Retinal pigment epithelial cell (primary cell): Measurements from ENCODE around the gene DHX38.
"Not testable (repeated sequence)": the region's sequence is repeated elsewhere in the genome, so short reads cannot be mapped to it uniquely, and the experiment has no call there.

ENCODE experiments used
- DNase-seq: peaks from one replicate; pipeline ENCODE4 v3.0.0-alpha.2; 2010; ENCODE audit warnings: low read depth
- H3K4me3 ChIP-seq: 2 replicates; pipeline ENCODE4 v1.5.1; 2011; ENCODE audit warnings: mild to moderate bottlenecking, low read length, control low read depth, moderate library complexity
- TF ChIP-seq, protein P1 (sequence below): conservative IDR thresholded peaks from 2 replicates; pipeline ENCODE4 v1.5.1; 2011; ENCODE audit warnings: low read depth, low read length, control low read depth, inconsistent platforms

Gene DHX38

DNA sequence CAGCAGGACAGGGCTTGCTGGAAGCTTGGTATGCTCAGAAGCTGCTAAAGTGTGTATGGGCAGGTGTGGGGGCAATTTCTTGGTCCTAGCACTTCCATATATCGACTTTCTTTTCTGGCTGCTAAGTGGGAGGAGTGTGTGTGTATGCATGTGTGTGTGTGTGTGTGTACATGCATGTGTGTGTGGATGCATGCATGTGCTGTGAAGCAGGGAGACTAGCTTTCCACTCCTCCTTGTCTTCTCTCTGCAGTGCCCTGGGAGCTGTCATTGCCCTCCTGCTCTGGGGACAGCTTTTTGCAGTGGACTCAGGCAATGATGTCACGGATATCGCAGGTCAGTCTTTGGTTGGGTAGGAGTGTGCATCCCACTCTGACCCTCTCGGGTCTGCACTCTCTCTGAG, 37.7 kb upstream of the DHX38 start:
- no peak for DNase-seq

DNA sequence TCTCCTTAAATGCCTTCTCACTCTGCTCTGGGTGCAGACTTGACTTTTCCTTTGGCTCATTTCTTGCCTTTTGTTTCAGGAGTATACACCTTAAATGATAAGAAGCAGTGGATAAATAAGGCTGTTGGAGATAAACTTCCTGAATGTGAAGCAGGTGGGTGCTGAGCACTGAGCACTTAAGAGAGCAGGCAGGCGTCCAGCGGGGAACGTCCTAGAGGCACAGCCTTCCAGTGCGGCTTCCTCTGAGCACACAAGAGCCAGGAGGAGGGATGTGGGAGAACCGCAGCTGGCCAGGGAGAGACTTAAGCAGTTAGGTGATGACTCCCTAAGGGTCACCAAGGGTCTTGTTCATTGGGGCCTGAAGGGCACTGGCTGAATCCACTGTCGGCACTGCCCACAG, 36.3 kb upstream of the DHX38 start:
- not testable (repeated sequence) for DNase-seq, H3K4me3 ChIP-seq

More for the DNA sequence above, 37.7 kb upstream of the DHX38 start:
- TF ChIP-seq, protein P1, sequence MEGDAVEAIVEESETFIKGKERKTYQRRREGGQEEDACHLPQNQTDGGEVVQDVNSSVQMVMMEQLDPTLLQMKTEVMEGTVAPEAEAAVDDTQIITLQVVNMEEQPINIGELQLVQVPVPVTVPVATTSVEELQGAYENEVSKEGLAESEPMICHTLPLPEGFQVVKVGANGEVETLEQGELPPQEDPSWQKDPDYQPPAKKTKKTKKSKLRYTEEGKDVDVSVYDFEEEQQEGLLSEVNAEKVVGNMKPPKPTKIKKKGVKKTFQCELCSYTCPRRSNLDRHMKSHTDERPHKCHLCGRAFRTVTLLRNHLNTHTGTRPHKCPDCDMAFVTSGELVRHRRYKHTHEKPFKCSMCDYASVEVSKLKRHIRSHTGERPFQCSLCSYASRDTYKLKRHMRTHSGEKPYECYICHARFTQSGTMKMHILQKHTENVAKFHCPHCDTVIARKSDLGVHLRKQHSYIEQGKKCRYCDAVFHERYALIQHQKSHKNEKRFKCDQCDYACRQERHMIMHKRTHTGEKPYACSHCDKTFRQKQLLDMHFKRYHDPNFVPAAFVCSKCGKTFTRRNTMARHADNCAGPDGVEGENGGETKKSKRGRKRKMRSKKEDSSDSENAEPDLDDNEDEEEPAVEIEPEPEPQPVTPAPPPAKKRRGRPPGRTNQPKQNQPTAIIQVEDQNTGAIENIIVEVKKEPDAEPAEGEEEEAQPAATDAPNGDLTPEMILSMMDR, result no peak
- H3K4me3 ChIP-seq, result no peak overlapping the region

DNA sequence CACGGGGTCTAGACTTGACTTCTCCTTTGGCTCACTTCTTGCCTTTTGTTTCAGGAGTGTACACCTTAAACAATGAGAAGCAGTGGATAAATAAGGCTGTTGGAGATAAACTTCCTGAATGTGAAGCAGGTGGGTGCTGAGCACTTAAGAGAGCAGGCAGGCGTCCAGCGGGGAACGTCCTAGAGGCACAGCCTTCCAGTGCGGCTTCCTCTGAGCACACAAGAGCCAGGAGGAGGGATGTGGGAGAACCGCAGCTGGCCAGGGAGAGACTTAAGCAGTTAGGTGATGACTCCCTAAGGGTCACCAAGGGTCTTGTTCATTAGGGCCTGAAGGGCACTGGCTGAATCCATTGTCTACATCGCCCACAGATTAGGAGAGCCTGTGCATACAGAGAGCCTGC, 34.6 kb upstream of the DHX38 start:
- not testable (repeated sequence) for H3K4me3 ChIP-seq, DNase-seq

DNA sequence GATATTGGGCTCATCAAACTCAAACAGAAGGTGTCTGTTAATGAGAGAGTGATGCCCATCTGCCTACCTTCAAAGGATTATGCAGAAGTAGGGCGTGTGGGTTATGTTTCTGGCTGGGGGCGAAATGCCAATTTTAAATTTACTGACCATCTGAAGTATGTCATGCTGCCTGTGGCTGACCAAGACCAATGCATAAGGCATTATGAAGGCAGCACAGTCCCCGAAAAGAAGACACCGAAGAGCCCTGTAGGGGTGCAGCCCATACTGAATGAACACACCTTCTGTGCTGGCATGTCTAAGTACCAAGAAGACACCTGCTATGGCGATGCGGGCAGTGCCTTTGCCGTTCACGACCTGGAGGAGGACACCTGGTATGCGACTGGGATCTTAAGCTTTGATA, 33.2 kb upstream of the DHX38 start:
- TF ChIP-seq, protein P1, result no peak
- H3K4me3 ChIP-seq, result no peak overlapping the region
- no peak for DNase-seq

DNA sequence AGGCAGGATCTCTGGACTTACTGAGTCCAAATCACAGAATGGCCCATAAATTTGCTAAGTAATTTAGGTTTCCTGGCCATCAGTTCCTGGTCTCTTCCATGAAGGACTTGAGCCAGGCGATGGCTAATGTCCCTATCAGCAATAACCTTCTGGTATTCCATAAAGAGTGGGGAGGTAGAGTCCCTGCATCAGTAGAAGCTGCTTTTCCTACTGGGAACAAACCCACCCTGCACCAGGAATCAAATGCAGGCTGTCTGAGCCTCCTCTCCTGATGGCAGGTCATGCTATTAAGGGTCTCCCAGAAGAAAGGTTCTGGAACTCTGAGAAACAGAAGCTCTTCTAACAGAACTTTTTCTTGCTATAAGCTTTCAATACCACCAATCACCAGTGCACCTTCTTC, 32.1 kb upstream of the DHX38 start:
- no peak overlapping the region for H3K4me3 ChIP-seq
- TF ChIP-seq, protein P1, result no peak
- no peak for DNase-seq

DNA sequence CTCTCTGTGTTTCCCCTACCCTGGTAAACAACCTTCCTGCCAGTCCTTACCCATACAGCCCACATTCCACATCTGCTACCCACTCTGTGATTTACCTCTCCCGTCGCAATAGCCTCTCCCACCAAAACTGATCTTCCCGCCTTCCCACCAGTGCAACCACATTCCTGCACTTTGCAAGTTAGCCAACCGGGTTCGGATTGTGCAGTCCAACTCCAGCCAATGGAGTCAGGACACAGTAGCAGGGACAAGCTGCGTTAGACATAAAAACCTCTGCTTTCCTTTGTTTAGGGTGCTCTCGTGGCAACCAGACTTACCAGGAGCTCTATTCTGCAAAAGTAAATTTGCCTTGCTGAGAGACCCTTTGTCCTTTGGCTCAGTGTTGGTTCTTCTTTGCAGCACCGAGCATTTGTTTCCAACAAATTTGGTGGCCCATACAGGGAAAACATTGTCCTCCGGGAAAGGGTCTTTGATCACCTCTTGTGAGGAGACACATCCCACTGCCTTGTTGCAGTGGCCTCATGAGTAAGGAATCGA, 29.2 kb upstream of the DHX38 start:
- H3K4me3 ChIP-seq, result no peak overlapping the region
- DNase-seq, result no peak
- TF ChIP-seq, protein P1, result no peak

DNA sequence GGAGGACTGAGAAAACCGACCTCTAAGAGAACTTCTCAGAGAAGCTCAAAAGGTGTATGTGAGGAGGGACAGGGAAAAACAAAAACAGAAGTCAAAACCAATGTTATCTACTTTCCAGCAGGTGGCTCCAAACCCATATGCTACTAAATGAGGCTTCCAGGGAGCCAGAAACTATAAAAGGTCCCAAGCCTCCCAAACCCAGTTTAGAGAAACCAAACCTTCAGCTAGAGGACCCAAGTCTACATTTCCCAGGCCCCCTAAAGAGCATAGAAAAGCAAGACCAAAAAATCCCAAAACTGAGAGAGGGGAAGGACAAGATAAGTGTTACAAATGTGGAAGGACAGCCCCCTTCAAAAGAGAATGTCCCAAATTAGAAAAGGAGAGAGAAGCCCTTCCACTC, 26.9 kb upstream of the DHX38 start:
- TF ChIP-seq, protein P1, result peak; percentile 67
- peak; percentile 8 for DNase-seq
- no peak overlapping the region for H3K4me3 ChIP-seq

DNA sequence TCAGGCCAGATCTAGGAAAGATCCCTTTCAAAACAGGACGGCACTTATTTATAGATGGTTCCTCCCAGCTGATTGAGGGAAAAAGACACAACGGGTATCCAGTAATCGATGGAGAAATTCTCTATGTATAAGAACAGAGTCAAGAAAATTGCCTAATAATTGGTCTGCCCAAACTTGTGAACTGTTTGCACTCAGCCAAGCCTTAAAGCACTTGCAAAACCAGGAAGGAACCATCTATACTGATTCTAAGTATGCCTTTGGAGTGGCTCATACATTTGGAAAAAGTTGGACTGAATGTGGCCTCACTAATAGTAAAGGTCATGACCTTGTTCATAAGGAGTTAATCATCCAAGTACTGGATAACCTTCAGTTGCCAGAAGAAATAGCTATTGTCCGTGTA, 24.7 kb upstream of the DHX38 start:
- no peak overlapping the region for H3K4me3 ChIP-seq
- TF ChIP-seq, protein P1, result no peak

More for the DNA sequence above, 24.7 kb upstream of the DHX38 start:
- DNase-seq, result no peak
